Kidney (tissue), 14 donors: ENCODE measurements around the gene INHBE. TPM values are rescaled to one million over a fixed set of nuclear protein-coding genes. Genes with fewer than 3 reads are reported as not detected.

ENCODE experiments used
- DNase-seq, 5 donors: peaks; one replicate each; pipeline ENCODE4 v3.0.0-alpha.2; 2013 to 2020
- FAIRE-seq: peaks from 2 replicates; lab custom pipeline; 2012; peaks lifted over from hg19 to GRCh38; lab: Jason Lieb, UNC
- H3K27ac ChIP-seq, 2 donors: one replicate each; pipeline ENCODE4 v1.7.0; 2013; ENCODE audit warnings: low read depth in 2 of 2, low read length in 2 of 2, inconsistent platforms in 1 of 2
- H3K27me3 ChIP-seq: one replicate; pipeline ENCODE4 v1.7.1; 2013; ENCODE audit warnings: low read length, inconsistent platforms; ENCODE audit not compliant: control insufficient read depth, insufficient read depth
- H3K36me3 ChIP-seq, 3 donors: one replicate each; pipeline versions ENCODE4 v1.7.0 to v1.7.1; 2013; ENCODE audit warnings: low read length in 3 of 3, control low read depth in 1 of 3, inconsistent platforms in 1 of 3; ENCODE audit not compliant: insufficient read depth in 3 of 3, control insufficient read depth in 2 of 3
- H3K4me1 ChIP-seq, 3 donors: one replicate each; pipeline versions ENCODE4 v1.7.0 to v1.7.1; 2013; ENCODE audit warnings: low read length in 3 of 3, inconsistent platforms in 1 of 3, low read depth in 1 of 3; ENCODE audit not compliant: control insufficient read depth in 2 of 3, insufficient read depth in 2 of 3
- H3K4me3 ChIP-seq, 3 donors: one replicate each; pipeline versions ENCODE4 v1.7.0 to v1.8.1; 2013; ENCODE audit warnings: low read length in 3 of 3, control low read depth in 1 of 3, inconsistent platforms in 1 of 3
- H3K9ac ChIP-seq, 3 donors: one replicate each; pipeline versions ENCODE4 v1.7.0 to v1.7.1; 2013; ENCODE audit warnings: low read length in 3 of 3, control low read depth in 1 of 3, inconsistent platforms in 1 of 3
- H3K9me3 ChIP-seq, 3 donors: one replicate each; pipeline versions ENCODE4 v1.7.0 to v1.7.1; 2013; ENCODE audit warnings: low read length in 3 of 3, control low read depth in 1 of 3, inconsistent platforms in 1 of 3; ENCODE audit not compliant: control insufficient read depth in 2 of 3, insufficient read depth in 1 of 3
- intact Hi-C: fragments of 100-400 bp; cut with DNase I; formaldehyde crosslinking; loops from one replicate; pipeline ENCODE4 v1.11.1; 2022
- polyA plus RNA-seq: library from polyadenylated mRNA; stranded (reverse); fragments of 350-450 nt; fragmentation: Illumina TruSeq; extraction: RNeasy Lipid Tissue Mini Kit (QIAGEN cat#74804); gene quantifications from one replicate; pipeline ENCODE4 v1.2.3, GENCODE V29; 2014; ENCODE audit warnings: low read depth, low replicate concordance; ENCODE audit not compliant: insufficient read depth
- total RNA-seq: library from RNA; stranded (reverse); fragmentation: NEBNext Ultra II Directional; extraction: Animal tissue kit (Norgen Biotek cat#: 25700); gene quantifications from one replicate; pipeline ENCODE4 v1.2.1, GENCODE V29; 2021
- TF ChIP-seq, protein P1 (sequence below): IDR thresholded peaks from 3 replicates; pipeline ENCODE4 v1.5.1; 2012; ENCODE audit warnings: mild to moderate bottlenecking, moderate library complexity, borderline replicate concordance; ENCODE audit not compliant: insufficient read depth; ENCODE audit errors: extremely low read depth
- donor health status: control.
- donor health status: control.
- donor health status: control.
- donor health status: control.
- donor health status: control.
- donor health status: DM: yes; HTN: yes; CAD: no.
- donor health status: Normal renal cell carcinoma (clear cell type).

Gene INHBE
- total and polyA plus RNA-seq, 2 donors from 2014 or later, result 0.19 to 0.30 TPM

- no peak for DNase-seq
- Histone ChIP-seq H3K4me1 (peaks cover 0 to 13% (median 6%) of the 10 kb centered on the region in 3 donors), H3K27ac (peak overlapping the region; percentile 79 to 84), H3K9ac (peak overlapping the region in 1 of 3 donors; percentile 75), H3K4me3 (peak overlapping the region in 2 of 3 donors; percentile 87 to 93), H3K27me3 (no peaks in the 10 kb centered on the region), H3K9me3 (no peaks in the 10 kb centered on the region), H3K36me3 (no peaks in the 10 kb centered on the region)
- TF ChIP-seq, protein P1, sequence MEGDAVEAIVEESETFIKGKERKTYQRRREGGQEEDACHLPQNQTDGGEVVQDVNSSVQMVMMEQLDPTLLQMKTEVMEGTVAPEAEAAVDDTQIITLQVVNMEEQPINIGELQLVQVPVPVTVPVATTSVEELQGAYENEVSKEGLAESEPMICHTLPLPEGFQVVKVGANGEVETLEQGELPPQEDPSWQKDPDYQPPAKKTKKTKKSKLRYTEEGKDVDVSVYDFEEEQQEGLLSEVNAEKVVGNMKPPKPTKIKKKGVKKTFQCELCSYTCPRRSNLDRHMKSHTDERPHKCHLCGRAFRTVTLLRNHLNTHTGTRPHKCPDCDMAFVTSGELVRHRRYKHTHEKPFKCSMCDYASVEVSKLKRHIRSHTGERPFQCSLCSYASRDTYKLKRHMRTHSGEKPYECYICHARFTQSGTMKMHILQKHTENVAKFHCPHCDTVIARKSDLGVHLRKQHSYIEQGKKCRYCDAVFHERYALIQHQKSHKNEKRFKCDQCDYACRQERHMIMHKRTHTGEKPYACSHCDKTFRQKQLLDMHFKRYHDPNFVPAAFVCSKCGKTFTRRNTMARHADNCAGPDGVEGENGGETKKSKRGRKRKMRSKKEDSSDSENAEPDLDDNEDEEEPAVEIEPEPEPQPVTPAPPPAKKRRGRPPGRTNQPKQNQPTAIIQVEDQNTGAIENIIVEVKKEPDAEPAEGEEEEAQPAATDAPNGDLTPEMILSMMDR, result no peak
- intact Hi-C loops, result loop anchor here (10.0 kb wide), 1 partner anchor 194 kb away; no protein-coding TSS in a partner anchor
- FAIRE-seq, result no peak
Measured at GRCh38 chr12:57458665-57459054, 3.6 kb downstream of the INHBE start.

GRCh38 chr12:57459055-57459749 is 4.1 kb downstream of the INHBE start:
- intact Hi-C loops, result loop anchor here (10.0 kb wide), 1 partner anchor 194 kb away; no protein-coding TSS in a partner anchor
- Histone ChIP-seq H3K4me3 (peak overlapping the region; percentile 85 to 93 (median 87)), H3K9ac (peak overlapping the region; percentile 45 to 75 (median 58)), H3K4me1 (peaks cover 0 to 13% (median 6%) of the 10 kb centered on the region in 3 donors), H3K27ac (peak overlapping the region; percentile 79 to 84), H3K9me3 (no peaks in the 10 kb centered on the region), H3K27me3 (no peaks in the 10 kb centered on the region), H3K36me3 (no peaks in the 10 kb centered on the region)
- FAIRE-seq, result no peak
- TF ChIP-seq, protein P1, result peak; percentile 99
- peak; percentile 96 to 98 (median 97) for DNase-seq

- TF ChIP-seq, protein P1, result no peak
- Histone ChIP-seq H3K27me3 (no peaks in the 10 kb centered on the region), H3K9me3 (no peaks in the 10 kb centered on the region), H3K36me3 (no peaks in the 10 kb centered on the region), H3K9ac (peak within 1 kb of the TSS; percentile 45 to 75 (median 69)), H3K4me1 (peaks cover 0 to 13% (median 6%) of the 10 kb centered on the region in 3 donors), H3K4me3 (peak within 1 kb of the TSS; percentile 85 to 93 (median 87)), H3K27ac (peak within 1 kb of the TSS; percentile 79 to 84)
- FAIRE-seq (no peak), DNase-seq (peak in 4 of 5 donors; percentile 35 to 86 (median 78))
- intact Hi-C loops, result loop anchor here (10.0 kb wide), 1 partner anchor 195 kb away; no protein-coding TSS in a partner anchor
Measured at GRCh38 chr12:57459750-57460467, 4.8 kb downstream of the INHBE start, which contains the start of gene GLI1. GLI1 (plus strand) TSS chr12:57459785; CDS start chr12:57463692, 3,907 bp downstream.
